Eye (tissue), 1 donor: ENCODE results near the gene AIDA.
A peak's percentile ranks its signal among the peaks of the same experiment; 100 is the strongest.
"Not testable (repeated sequence)": the region's sequence is repeated elsewhere in the genome, so short reads cannot be mapped to it uniquely, and the experiment has no call there.

Experiments
- DNase-seq: peaks from one replicate; pipeline ENCODE4 v3.0.0-alpha.2; 2015

The AIDA gene

GRCh38 chr1:222712253-222713090 is at the start of gene AIDA, which contains the start of gene BROX:
Gene AIDA, minus strand, starts transcription at chr1:222712491. Its CDS starts 174 bp downstream, at chr1:222712317.
Gene BROX, plus strand, starts transcription at chr1:222712564. Its CDS starts 3,136 bp downstream, at chr1:222715700.
- peak; percentile 97 for DNase-seq

GRCh38 chr1:222761083-222761482 is 48.8 kb upstream of the AIDA start:
- DNase-seq: peak; percentile 14

GRCh38 chr1:222759451-222760035 is 47.3 kb upstream of the AIDA start:
- no peak for DNase-seq

- DNase-seq: peak; percentile 19
Measured at GRCh38 chr1:222757646-222758268, 45.5 kb upstream of the AIDA start.

- peak; percentile 57 for DNase-seq
Measured at GRCh38 chr1:222754366-222755139, 42.3 kb upstream of the AIDA start.

GRCh38 chr1:222751255-222751654 is 39.0 kb upstream of the AIDA start:
- DNase-seq: no peak

- no peak for DNase-seq
Measured at GRCh38 chr1:222750651-222751050, 38.4 kb upstream of the AIDA start.

GRCh38 chr1:222749927-222750326 is 37.6 kb upstream of the AIDA start:
- no peak for DNase-seq

- not testable (repeated sequence) for DNase-seq
Measured at GRCh38 chr1:222741630-222742457, 29.6 kb upstream of the AIDA start.

GRCh38 chr1:222739929-222740328 is 27.6 kb upstream of the AIDA start:
- DNase-seq: no peak

- no peak for DNase-seq
Measured at GRCh38 chr1:222739465-222739864, 27.2 kb upstream of the AIDA start.

GRCh38 chr1:222736972-222737371 is 24.7 kb upstream of the AIDA start, which contains the start of gene FAM177B:
Gene FAM177B, plus strand, starts transcription at chr1:222737202. Its CDS starts 9,344 bp downstream, at chr1:222746546.
- no peak for DNase-seq

- DNase-seq: no peak
Measured at GRCh38 chr1:222736470-222736869, 24.2 kb upstream of the AIDA start.

GRCh38 chr1:222734740-222735139 is 22.4 kb upstream of the AIDA start:
- no peak for DNase-seq

GRCh38 chr1:222732216-222733159 is 20.2 kb upstream of the AIDA start:
- DNase-seq: no peak

GRCh38 chr1:222730866-222731265 is 18.6 kb upstream of the AIDA start:
- no peak for DNase-seq

GRCh38 chr1:222728746-222729145 is 16.5 kb upstream of the AIDA start:
- no peak for DNase-seq

- no peak for DNase-seq
Measured at GRCh38 chr1:222716393-222716792, 4.1 kb upstream of the AIDA start.

- peak; percentile 98 for DNase-seq
Measured at GRCh38 chr1:222713091-222713961, 1.0 kb upstream of the AIDA start.
